OCI-LY1 (cell line): Measurements from ENCODE around the gene INS.

Source experiments
- CTCF ChIP-seq: fragments of 200-600 bp; sonication (generic), shearing (Covaris generic); IDR thresholded peaks from 2 replicates; pipeline ENCODE4 v1.5.1; 2017; ENCODE audit warnings: mild to moderate bottlenecking, antibody characterized with exemption, low read length, moderate library complexity, mixed read lengths
- EZH2 ChIP-seq: fragments of 200-600 bp; sonication (generic), shearing (Covaris generic); IDR thresholded peaks from 2 replicates; pipeline ENCODE4 v1.8.0; 2017; ENCODE audit warnings: borderline replicate concordance, mixed run types, mild to moderate bottlenecking, antibody characterized with exemption, low read length, moderate library complexity, mixed read lengths

- no peak for TF ChIP-seq CTCF
- TF ChIP-seq EZH2: no peak
Observed at GRCh38 chr11:2142762-2143202, 18.2 kb downstream of the INS start.
